Panc1 (cell line): ENCODE data around the gene ARL4A. TPM values are rescaled to one million over a fixed set of nuclear protein-coding genes. Genes with fewer than 3 reads are reported as not detected.

Experiments
- ATAC-seq: fragments of 200-7000 bp; cut with Tn5 transposase; 2 replicates; pipeline ENCODE4 v1.9.1; 2020; ENCODE audit warnings: mild to moderate bottlenecking, moderate library complexity
- BruUV-seq: library from RNA; stranded (reverse); fragments of 400-500 nt; replicated peaks from 2 replicates; lab custom pipeline; 2021; lab: Mats Ljungman, UMichigan
- CTCF ChIA-PET: fragments of 300-600 bp; sonication (Branson Sonifier 250); formaldehyde crosslinking; loops from one replicate; lab custom pipeline; 2022; ENCODE audit warnings: antibody characterized with exemption; lab: Charles Lee
- POLR2A ChIA-PET: fragments of 300-600 bp; sonication (Branson Sonifier 250); formaldehyde crosslinking; loops from one replicate; lab custom pipeline; 2022; ENCODE audit warnings: antibody characterized with exemption; lab: Charles Lee
- DNase-seq: peaks from one replicate; pipeline ENCODE4 v3.0.0-alpha.2; 2010; ENCODE audit warnings: low read depth, low spot score
- H3K27ac ChIP-seq: 2 replicates; pipeline ENCODE4 v1.5.1; 2011; ENCODE audit warnings: mild to moderate bottlenecking, low read length, inconsistent platforms
- H3K27me3 ChIP-seq: fragments of 200-500 bp; sonication (Bioruptor generic); 2 replicates; pipeline ENCODE4 v1.6.0; 2014; ENCODE audit warnings: low read length, inconsistent platforms; ENCODE audit not compliant: control insufficient read depth, insufficient read depth
- H3K36me3 ChIP-seq: fragments of 200-500 bp; sonication (Bioruptor generic); 2 replicates; pipeline ENCODE4 v1.5.1; 2014; ENCODE audit warnings: inconsistent platforms, mild to moderate bottlenecking, low read length, moderate library complexity; ENCODE audit not compliant: control insufficient read depth, insufficient read depth
- H3K4me1 ChIP-seq: 2 replicates; pipeline ENCODE4 v1.5.1; 2011; ENCODE audit warnings: inconsistent platforms, mild to moderate bottlenecking, low read length, moderate library complexity; ENCODE audit not compliant: control insufficient read depth, insufficient read depth
- H3K4me3 ChIP-seq, 2 experiments: 2 replicates each; pipeline ENCODE4 v1.5.1; 2011 to 2012; ENCODE audit warnings: low read depth in 2 of 2, low read length in 2 of 2, mild to moderate bottlenecking in 2 of 2, inconsistent platforms in 1 of 2, moderate library complexity in 1 of 2
- H3K9me3 ChIP-seq: fragments of 200-500 bp; sonication (Bioruptor generic); 2 replicates; pipeline ENCODE4 v1.5.1; 2014; ENCODE audit warnings: low read depth, mild to moderate bottlenecking, inconsistent platforms, low read length, moderate library complexity; ENCODE audit not compliant: control insufficient read depth, insufficient read depth
- CTCF ChIP-seq: fragments of 450-650 bp; IDR thresholded peaks from 2 replicates; pipeline ENCODE4 v1.5.1; 2017; ENCODE audit warnings: mild to moderate bottlenecking
- POLR2AphosphoS5 ChIP-seq: IDR thresholded peaks from 2 replicates; pipeline ENCODE4 v1.6.1; 2012; ENCODE audit warnings: mild to moderate bottlenecking, low read depth, low read length, moderate library complexity
- REST ChIP-seq, 2 experiments: IDR thresholded peaks; 2 replicates each; pipeline ENCODE4 v1.6.1; 2011 to 2012; ENCODE audit warnings: low read depth in 2 of 2, control low read depth in 1 of 2, low read length in 1 of 2, mild to moderate bottlenecking in 1 of 2, moderate library complexity in 1 of 2; ENCODE audit not compliant: insufficient read depth in 1 of 2
- SIN3A ChIP-seq: IDR thresholded peaks from 2 replicates; pipeline ENCODE4 v1.6.1; 2012; ENCODE audit warnings: low read depth, mild to moderate bottlenecking, low read length, moderate library complexity, borderline replicate concordance; ENCODE audit not compliant: insufficient read depth
- TCF7L2 ChIP-seq: IDR thresholded peaks from 2 replicates; pipeline ENCODE4 v1.6.1; 2011; ENCODE audit warnings: mild to moderate bottlenecking, low read depth, low read length, inconsistent platforms
- in situ Hi-C: cut with HindIII; loops from 2 replicates; pipeline ENCODE4 v1.10.0; 2016; ENCODE audit warnings: low sequenced_read_pairs, low pct_unique_long_range_greater_than_20kb
- intact Hi-C: fragments of 100-400 bp; cut with micrococcal nuclease; formaldehyde crosslinking; loops from one replicate; pipeline ENCODE4 v1.10.0; 2022; ENCODE audit not compliant: unreplicated experiment
- total RNA-seq: library from RNA; stranded (reverse); gene quantifications from one replicate; pipeline ENCODE4 v1.2.1, GENCODE V29; 2021; ENCODE audit not compliant: unreplicated experiment

The ARL4A gene
- total RNA-seq, 1 experiment from 2014 or later, result 37.4 TPM

DNA sequence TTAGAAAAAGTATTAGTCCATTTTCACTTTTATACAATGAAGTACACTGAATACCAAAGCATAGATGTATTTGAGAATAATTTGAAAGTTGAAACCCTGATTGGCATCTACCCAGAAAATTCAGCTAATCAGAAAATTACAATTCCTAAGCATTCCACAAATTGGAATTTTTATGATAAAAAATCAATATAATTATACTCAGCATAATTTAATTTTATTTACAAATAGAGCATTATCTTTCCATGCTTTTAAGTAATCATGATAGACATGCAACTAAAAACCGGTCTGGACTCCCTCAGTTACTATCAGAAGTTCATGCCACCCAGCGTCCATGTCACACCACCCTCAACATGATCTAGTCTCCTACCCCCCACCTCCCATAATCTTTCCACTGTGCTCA lies 50.4 kb downstream of the ARL4A start:
- DNase-seq, result no peak
- TF ChIP-seq TCF7L2, result no peak
- no peak for TF ChIP-seq REST (IDR thresholded peaks at IDR 0.05; ENCODE audit: insufficient read depth in 1 of 2, low read depth in 2 of 2, low read length in 1 of 2)
- TF ChIP-seq CTCF, result no peak
- TF ChIP-seq SIN3A, result no peak
- no peak for TF ChIP-seq POLR2AphosphoS5
- Histone ChIP-seq H3K4me3 (no peak overlapping the region), H3K36me3 (no peaks in the 10 kb centered on the region), H3K27ac (no peak overlapping the region), H3K9me3 (no peaks in the 10 kb centered on the region), H3K27me3 (no peaks in the 10 kb centered on the region), H3K4me1 (no peaks in the 10 kb centered on the region)
- BruUV-seq, result no TSS peak
- in situ Hi-C loops, result no loop called here
- POLR2A ChIA-PET, result no interaction called here
- no peak for ATAC-seq
- CTCF ChIA-PET, result no interaction called here
- intact Hi-C loops, result no loop called here

GRCh38 chr7:12738665-12739064 lies 51.2 kb downstream of the ARL4A start:
- Histone ChIP-seq H3K9me3 (no peaks in the 10 kb centered on the region), H3K4me3 (no peak overlapping the region), H3K27ac (no peak overlapping the region), H3K36me3 (no peaks in the 10 kb centered on the region), H3K4me1 (no peaks in the 10 kb centered on the region), H3K27me3 (no peaks in the 10 kb centered on the region)
- no TSS peak for BruUV-seq
- POLR2A ChIA-PET, result no interaction called here
- TF ChIP-seq CTCF, result no peak
- no peak for TF ChIP-seq REST (IDR thresholded peaks at IDR 0.05; ENCODE audit: insufficient read depth in 1 of 2, low read depth in 2 of 2, low read length in 1 of 2)
- no peak for TF ChIP-seq POLR2AphosphoS5
- no peak for TF ChIP-seq SIN3A
- no peak for TF ChIP-seq TCF7L2
- intact Hi-C loops, result no loop called here
- CTCF ChIA-PET, result no interaction called here
- no peak for DNase-seq
- in situ Hi-C loops, result no loop called here
- ATAC-seq, result no peak

Other genes with a start within 250 kb of the ARL4A start
- gene SCIN, start 116.9 kb upstream of the ARL4A start, total RNA-seq, result 5.6 TPM